NCI-H146 (cell line): ENCODE results near the gene LCE4A.
A peak's percentile ranks its signal among the peaks of the same experiment; 100 is the strongest.
"Not testable (repeated sequence)": the region's sequence is repeated elsewhere in the genome, so short reads cannot be mapped to it uniquely, and the experiment has no call there.

ENCODE experiments used
- DNase-seq: peaks from one replicate; lab custom pipeline; 2025; lab: John Stamatoyannopoulos, UW

The LCE4A gene

DNA sequence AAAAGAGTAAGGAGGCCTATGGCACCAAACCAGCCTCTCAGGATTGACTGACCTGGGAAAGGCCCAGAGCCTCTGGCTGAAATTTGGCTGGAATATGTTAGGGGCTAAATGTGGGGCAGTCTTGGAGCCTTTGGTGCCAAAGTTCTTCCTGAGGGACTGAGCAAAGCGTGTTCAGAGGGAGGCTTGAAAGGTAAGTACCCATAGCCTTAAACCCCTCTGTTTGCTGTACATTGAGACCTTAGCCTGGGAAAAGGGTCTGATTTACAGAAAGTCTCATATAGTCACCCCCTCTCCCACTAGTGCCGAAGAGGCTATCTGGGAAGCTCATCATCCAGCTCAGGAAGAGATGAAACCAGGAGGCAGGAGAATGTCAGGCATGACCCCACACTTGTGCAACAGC is at the start of gene LCE4A:
TSS of gene LCE4A (plus strand) at position 301 of the 400 bp plus-strand sequence. CDS start 916 bp downstream, outside the sequence.
- no peak for DNase-seq

DNA sequence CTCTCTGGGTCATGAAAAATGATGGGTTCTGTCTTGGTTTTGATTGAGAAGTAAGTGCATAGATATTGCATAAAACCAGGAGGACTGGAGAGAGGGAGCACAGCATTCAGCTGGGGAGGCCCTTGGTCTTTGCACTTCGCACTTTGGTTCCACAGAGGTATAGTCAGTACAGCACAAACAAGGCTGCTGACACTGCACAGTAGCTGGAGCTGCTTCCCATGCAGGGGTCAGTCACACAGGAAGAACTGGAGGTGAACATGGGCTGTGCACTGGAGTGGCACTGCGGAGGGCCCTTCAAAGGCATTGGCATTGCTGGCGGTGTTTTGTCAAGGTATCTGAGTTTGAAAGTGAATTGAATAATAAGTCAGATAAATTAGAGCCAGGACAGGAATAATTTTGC is 49.3 kb upstream of the LCE4A start:
- DNase-seq: no peak

GRCh38 chr1:152663098-152663497 is 44.9 kb upstream of the LCE4A start, which contains the start of gene LCE2D:
LCE2D (plus strand) TSS chr1:152663380; CDS start chr1:152664106, 726 bp downstream.
- DNase-seq: no peak

DNA sequence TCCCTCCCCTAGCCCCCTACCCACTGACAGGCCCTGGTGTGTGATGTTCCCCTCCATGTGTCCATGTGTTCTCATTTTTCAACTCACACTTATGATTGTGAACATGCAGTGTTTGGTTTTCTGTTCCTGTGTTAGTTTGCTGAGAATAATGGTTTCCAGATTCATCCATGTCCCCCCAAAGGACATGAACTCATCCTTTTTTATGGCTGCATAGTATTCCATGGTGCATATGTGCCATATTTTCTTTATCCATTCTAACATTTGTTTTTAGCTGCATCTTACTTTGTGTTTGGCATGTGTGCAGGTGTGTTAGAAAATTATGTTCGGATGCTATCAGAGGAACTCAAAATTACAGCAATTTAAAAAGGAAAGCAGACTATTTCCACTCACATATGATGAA is 41.8 kb upstream of the LCE4A start:
- not testable (repeated sequence) for DNase-seq

GRCh38 chr1:152667648-152668047 is 40.3 kb upstream of the LCE4A start:
- no peak for DNase-seq

- no peak for DNase-seq
These were observed 34.9 kb upstream of the LCE4A start for GRCh38 chr1:152673016-152673415.

- not testable (repeated sequence) for DNase-seq
These were observed 33.0 kb upstream of the LCE4A start, which contains the start of gene LCE2C for GRCh38 chr1:152674983-152675382. LCE2C (plus strand) TSS chr1:152675279; CDS start chr1:152676016, 737 bp downstream.

- no peak for DNase-seq
These were observed 28.5 kb upstream of the LCE4A start for GRCh38 chr1:152679459-152679858.

DNA sequence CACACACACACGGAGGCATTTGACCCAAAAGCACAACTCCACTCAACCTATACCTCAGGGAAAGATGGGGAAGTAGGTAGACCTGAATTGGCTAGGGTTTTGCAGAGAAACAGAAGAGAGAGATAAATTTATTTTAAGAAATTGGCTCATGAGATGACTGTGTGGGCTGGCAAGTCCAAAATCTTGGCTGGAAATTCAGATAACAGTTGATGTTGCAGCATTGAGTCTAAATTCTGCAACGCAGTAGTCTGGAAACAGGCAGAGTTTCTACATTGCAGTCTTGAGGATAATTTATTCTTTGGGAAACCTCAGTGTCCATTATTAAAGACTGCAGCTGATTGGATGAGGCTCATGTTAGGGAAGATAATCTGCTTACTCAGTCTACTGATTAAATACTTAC is 26.3 kb upstream of the LCE4A start:
- DNase-seq: no peak

DNA sequence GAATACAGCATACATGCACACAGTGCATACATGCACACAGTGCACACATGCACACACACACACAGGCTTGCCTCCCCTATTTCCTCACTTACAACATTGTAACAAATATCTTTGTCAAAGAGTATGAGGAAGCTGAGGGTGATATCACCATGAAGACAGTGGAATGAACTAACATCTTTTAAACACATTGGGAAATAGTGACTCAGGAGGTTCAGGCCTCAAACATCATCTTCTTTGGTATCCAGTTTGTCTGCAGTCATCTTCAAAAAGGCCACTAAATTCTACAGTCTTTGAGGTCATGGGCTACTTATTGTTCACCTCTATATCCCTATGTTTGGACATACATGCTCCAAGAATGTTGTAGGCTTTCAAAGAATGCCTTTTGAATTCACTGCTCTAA is 24.1 kb upstream of the LCE4A start:
- DNase-seq: no peak

DNA sequence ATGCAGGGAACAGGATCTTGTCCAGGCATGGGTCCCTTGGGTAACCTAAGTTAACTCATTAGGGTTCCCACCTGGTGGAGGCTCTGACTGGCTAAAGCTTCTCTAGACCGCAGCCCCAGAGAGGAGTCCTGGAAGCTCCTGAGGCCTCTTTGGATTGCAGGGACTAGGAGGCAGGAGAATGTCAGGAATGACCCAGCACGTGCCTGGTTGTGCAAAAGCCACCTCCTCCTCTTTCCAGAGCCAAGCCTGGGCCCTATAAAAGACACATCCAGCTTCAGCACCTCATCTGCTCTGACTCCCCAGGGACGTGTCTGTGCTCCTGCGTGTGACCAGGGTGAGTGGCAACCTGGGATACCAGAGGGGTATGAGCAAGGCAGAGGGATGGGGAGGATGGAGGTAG is 22.1 kb upstream of the LCE4A start, which contains the start of gene LCE2B:
TSS of gene LCE2B (plus strand) at position 301 of the 400 bp plus-strand sequence. CDS start 721 bp downstream, outside the sequence.
- not testable (repeated sequence) for DNase-seq

DNA sequence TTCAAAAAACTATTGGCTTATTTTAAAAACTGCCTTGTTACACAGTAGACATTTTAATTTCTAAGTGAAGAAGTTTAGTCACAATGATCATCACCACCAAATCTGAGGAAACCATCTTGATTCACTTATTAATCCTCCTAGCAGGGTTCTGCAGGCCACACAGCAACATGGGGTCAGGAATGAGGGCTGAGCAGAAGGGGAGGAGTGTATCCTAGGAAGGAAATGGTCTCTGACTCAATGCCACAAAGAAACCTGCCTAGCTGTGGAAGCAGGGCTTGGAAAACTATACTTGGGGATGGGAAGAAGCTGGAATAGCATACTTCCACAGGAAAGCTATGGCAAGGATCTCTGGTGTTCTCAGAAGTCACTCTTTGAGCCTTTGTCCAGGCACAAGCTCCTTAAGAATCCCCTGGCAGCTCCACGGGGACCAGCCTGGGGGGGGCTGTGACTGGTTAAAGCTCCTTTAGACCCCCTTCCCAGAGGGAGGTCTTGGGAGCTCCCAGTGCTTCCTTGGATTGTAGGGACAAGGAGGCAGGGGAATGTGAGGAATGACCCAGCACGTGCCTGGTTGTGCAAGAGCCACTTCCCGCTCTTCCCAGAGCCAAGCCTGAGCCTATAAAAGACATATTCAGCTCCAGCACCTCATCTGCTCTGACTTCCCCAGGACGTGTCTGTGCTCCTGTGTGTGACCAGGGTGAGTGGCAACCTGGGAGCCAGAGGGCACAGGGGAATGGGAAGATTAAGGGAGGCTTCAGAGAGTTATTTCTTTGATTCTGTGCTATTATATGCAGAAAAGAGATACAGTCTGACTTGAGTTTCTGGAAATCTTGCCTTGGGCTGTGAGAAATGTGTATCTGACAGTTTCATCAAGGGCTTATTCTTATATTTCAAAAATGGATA is 10.0 kb upstream of the LCE4A start, which contains the start of gene LCE2A:
TSS of gene LCE2A (plus strand) at position 645 of the 900 bp plus-strand sequence. CDS start 557 bp downstream, outside the sequence.
- DNase-seq: no peak

GRCh38 chr1:152699746-152700145 is 8.2 kb upstream of the LCE4A start:
- DNase-seq: no peak

DNA sequence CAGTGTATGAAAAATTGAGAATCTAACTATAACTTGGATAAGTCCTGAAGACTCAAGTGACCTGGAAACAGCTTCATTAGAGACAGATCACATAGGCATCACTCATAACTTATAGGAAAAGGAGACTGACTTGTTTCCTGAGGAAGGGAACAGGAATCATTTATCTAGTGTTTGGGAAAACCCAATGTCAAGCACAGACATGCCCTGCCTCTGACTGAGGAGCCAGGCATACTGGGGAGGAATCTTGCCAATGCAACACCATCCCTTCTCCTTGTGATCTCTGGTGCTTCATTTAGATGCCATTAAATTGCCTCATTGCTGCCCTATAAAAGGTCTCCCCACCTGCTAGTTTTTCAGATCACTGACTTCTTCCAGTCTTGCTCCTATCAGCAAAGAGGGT is 10.3 kb downstream of the LCE4A start:
- no peak for DNase-seq

- no peak for DNase-seq
These were observed 17.3 kb downstream of the LCE4A start for GRCh38 chr1:152725261-152725660.

DNA sequence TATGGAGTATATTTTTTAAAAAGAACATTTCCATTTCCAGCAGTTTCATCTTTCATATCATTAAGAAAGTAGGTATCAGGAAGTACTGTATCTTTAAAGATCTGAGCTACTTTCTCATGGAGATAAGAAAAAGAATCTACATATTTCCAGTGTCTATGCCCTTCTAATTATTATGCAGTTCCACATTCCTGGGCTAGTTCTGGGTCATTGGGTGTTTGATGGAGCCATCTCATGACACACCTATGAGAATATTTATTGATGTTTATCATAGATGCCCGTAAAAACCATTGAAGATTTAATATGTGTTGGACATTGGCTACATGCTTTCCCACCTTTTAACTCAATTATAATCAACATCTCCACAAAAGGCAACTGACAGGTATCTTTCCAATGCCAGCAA is 21.0 kb downstream of the LCE4A start:
- DNase-seq: no peak

GRCh38 chr1:152735648-152736047 is 27.7 kb downstream of the LCE4A start:
- no peak for DNase-seq

- DNase-seq: no peak
These were observed 30.0 kb downstream of the LCE4A start for GRCh38 chr1:152737997-152738396.

- no peak for DNase-seq
These were observed 31.9 kb downstream of the LCE4A start for GRCh38 chr1:152739841-152740240.

DNA sequence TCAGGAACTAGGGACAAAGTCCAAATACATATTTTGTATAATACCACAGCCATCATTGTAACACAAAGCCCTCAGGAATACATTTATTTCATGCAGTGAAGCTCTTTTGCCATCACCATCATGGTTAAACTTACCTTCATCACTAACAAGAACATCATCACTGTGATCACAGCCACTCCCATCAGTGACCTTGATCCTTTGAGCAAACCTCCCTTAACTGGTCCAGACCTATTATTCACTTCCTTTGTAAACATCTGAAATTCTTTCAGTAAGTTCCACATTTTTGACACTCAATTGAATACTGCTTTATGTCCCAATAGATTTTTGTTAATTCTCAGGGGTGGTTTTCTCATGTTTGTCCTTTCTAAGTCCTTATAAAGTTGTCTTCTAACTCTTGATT is 33.7 kb downstream of the LCE4A start:
- DNase-seq: no peak

GRCh38 chr1:152743371-152744145 is 35.6 kb downstream of the LCE4A start:
- no peak for DNase-seq

GRCh38 chr1:152745289-152745704 is 37.3 kb downstream of the LCE4A start:
- DNase-seq: peak; percentile 33
